ENCODE data around the gene CRYBB1.

Gene CRYBB1

GRCh38 chr22:26580240-26580962, 37.4 kb downstream of the CRYBB1 start:
- H3K27ac ChIP-seq (ENCODE audit: insufficient read depth in 1 of 2, low read depth in 1 of 2, low read length in 2 of 2, poor library complexity in 1 of 2, severe bottlenecking in 2 of 2): no peak overlapping the region
- H3K36me3 ChIP-seq (ENCODE audit: control insufficient read depth in 4 of 4, insufficient read depth in 4 of 4, low read length in 3 of 4): peaks cover 3 to 24% (median 5%) of the 10 kb centered on the region in 4 experiments
- no peaks in the 10 kb centered on the region for H3K27me3 ChIP-seq (replicated peaks in 2 of 5; ENCODE audit: control insufficient read depth in 4 of 5, insufficient read depth in 5 of 5, low read length in 4 of 5)
- no peak for DNase-seq
- ChIA-PET CTCF (no interaction called here), POLR2A (no interaction called here)
- WGBS (ENCODE audit: insufficient coverage): 93% methylated on average over 9 of the region's 13 CpGs
- H3K9me3 ChIP-seq (ENCODE audit: control extremely low read depth in 1 of 5, control insufficient read depth in 4 of 5, insufficient read depth in 2 of 5, low read depth in 1 of 5, low read length in 4 of 5): no peaks in the 10 kb centered on the region
- H3K4me1 ChIP-seq (ENCODE audit: control extremely low read depth in 1 of 4, control insufficient read depth in 4 of 4, insufficient read depth in 4 of 4, low read length in 3 of 4): peaks cover 16 to 56% (median 47%) of the 10 kb centered on the region in 4 experiments
- no peak overlapping the region for H3K4me3 ChIP-seq (ENCODE audit: control insufficient read depth in 1 of 7, extremely low read depth in 1 of 7, insufficient read depth in 4 of 7, low read depth in 2 of 7, low read length in 6 of 7)

GRCh38 chr22:26579331-26579886, 38.4 kb downstream of the CRYBB1 start:
- peak; percentile 68 to 93 (median 90) for DNase-seq

GRCh38 chr22:26577081-26577480, 40.7 kb downstream of the CRYBB1 start:
- ChIA-PET CTCF (interaction anchor here (1.0 to 1.4 kb wide), 5 partner anchors 12 to 74 kb away, joined by 3 to 4 read pairs (median 3); no protein-coding TSS in a partner anchor), POLR2A (interaction anchor here (0.6 kb wide), 1 partner anchor 73 kb away, joined by 3 read pairs; no protein-coding TSS in a partner anchor)
- Histone ChIP-seq H3K4me3 (ENCODE audit: control insufficient read depth in 1 of 7, extremely low read depth in 1 of 7, insufficient read depth in 4 of 7, low read depth in 2 of 7, low read length in 6 of 7) (no peak overlapping the region), H3K27me3 (replicated peaks in 2 of 5; ENCODE audit: control insufficient read depth in 4 of 5, insufficient read depth in 5 of 5, low read length in 4 of 5) (no peaks in the 10 kb centered on the region), H3K36me3 (ENCODE audit: control insufficient read depth in 4 of 4, insufficient read depth in 4 of 4, low read length in 3 of 4) (peaks cover 0 to 15% (median 3%) of the 10 kb centered on the region in 4 experiments), H3K9me3 (ENCODE audit: control extremely low read depth in 1 of 5, control insufficient read depth in 4 of 5, insufficient read depth in 2 of 5, low read depth in 1 of 5, low read length in 4 of 5) (no peaks in the 10 kb centered on the region), H3K27ac (ENCODE audit: insufficient read depth in 1 of 2, low read depth in 1 of 2, low read length in 2 of 2, poor library complexity in 1 of 2, severe bottlenecking in 2 of 2) (no peak overlapping the region), H3K4me1 (ENCODE audit: control extremely low read depth in 1 of 4, control insufficient read depth in 4 of 4, insufficient read depth in 4 of 4, low read length in 3 of 4) (peaks cover 32 to 76% (median 60%) of the 10 kb centered on the region in 4 experiments)
- no peak for DNase-seq
- 100% methylated on average over 1 of the region's 7 CpGs for WGBS (ENCODE audit: insufficient coverage)

More at GRCh38 chr22:26579331-26579886, 38.4 kb downstream of the CRYBB1 start:
- H3K9me3 ChIP-seq (ENCODE audit: control extremely low read depth in 1 of 5, control insufficient read depth in 4 of 5, insufficient read depth in 2 of 5, low read depth in 1 of 5, low read length in 4 of 5): no peaks in the 10 kb centered on the region
- ChIA-PET CTCF (interaction anchor here (0.7 kb wide), 2 partner anchors 52 to 77 kb away, joined by 3 read pairs; no protein-coding TSS in a partner anchor), POLR2A (no interaction called here)
- H3K27me3 ChIP-seq (replicated peaks in 2 of 5; ENCODE audit: control insufficient read depth in 4 of 5, insufficient read depth in 5 of 5, low read length in 4 of 5): no peaks in the 10 kb centered on the region
- WGBS (ENCODE audit: insufficient coverage): 2% methylated on average over 5 of the region's 10 CpGs
- H3K4me3 ChIP-seq (ENCODE audit: control insufficient read depth in 1 of 7, extremely low read depth in 1 of 7, insufficient read depth in 4 of 7, low read depth in 2 of 7, low read length in 6 of 7): peak overlapping the region in 6 of 7 experiments; percentile 32 to 49 (median 41)
- peak overlapping the region in 1 of 2 experiments; percentile 54 for H3K27ac ChIP-seq (ENCODE audit: insufficient read depth in 1 of 2, low read depth in 1 of 2, low read length in 2 of 2, poor library complexity in 1 of 2, severe bottlenecking in 2 of 2)
- peaks cover 3 to 20% (median 5%) of the 10 kb centered on the region in 4 experiments for H3K36me3 ChIP-seq (ENCODE audit: control insufficient read depth in 4 of 4, insufficient read depth in 4 of 4, low read length in 3 of 4)
- peaks cover 16 to 56% (median 43%) of the 10 kb centered on the region in 4 experiments for H3K4me1 ChIP-seq (ENCODE audit: control extremely low read depth in 1 of 4, control insufficient read depth in 4 of 4, insufficient read depth in 4 of 4, low read length in 3 of 4)

- ChIA-PET CTCF (interaction anchor here (0.6 to 1.5 kb wide), 4 partner anchors 9 to 193 kb away, joined by 3 to 4 read pairs (median 4); no protein-coding TSS in a partner anchor), POLR2A (no interaction called here)
- 25% methylated on average over 8 of the region's 8 CpGs for WGBS (ENCODE audit: insufficient coverage)
- Histone ChIP-seq H3K9me3 (ENCODE audit: control extremely low read depth in 1 of 5, control insufficient read depth in 4 of 5, insufficient read depth in 2 of 5, low read depth in 1 of 5, low read length in 4 of 5) (no peaks in the 10 kb centered on the region), H3K27ac (ENCODE audit: insufficient read depth in 1 of 2, low read depth in 1 of 2, low read length in 2 of 2, poor library complexity in 1 of 2, severe bottlenecking in 2 of 2) (no peak overlapping the region), H3K36me3 (ENCODE audit: control insufficient read depth in 4 of 4, insufficient read depth in 4 of 4, low read length in 3 of 4) (peaks cover 0 to 8% (median 0%) of the 10 kb centered on the region in 4 experiments), H3K4me3 (ENCODE audit: control insufficient read depth in 1 of 7, extremely low read depth in 1 of 7, insufficient read depth in 4 of 7, low read depth in 2 of 7, low read length in 6 of 7) (no peak overlapping the region), H3K27me3 (replicated peaks in 2 of 5; ENCODE audit: control insufficient read depth in 4 of 5, insufficient read depth in 5 of 5, low read length in 4 of 5) (no peaks in the 10 kb centered on the region), H3K4me1 (ENCODE audit: control extremely low read depth in 1 of 4, control insufficient read depth in 4 of 4, insufficient read depth in 4 of 4, low read length in 3 of 4) (peaks cover 32 to 81% (median 66%) of the 10 kb centered on the region in 4 experiments)
- DNase-seq: peak in 1 of 3 donors; percentile 38
Measured at GRCh38 chr22:26576026-26576680, 41.7 kb downstream of the CRYBB1 start.

- POLR2A ChIA-PET: no interaction called here
- WGBS (ENCODE audit: insufficient coverage): 63% methylated on average over 3 of the region's 7 CpGs
- no peaks in the 10 kb centered on the region for H3K9me3 ChIP-seq (ENCODE audit: control extremely low read depth in 1 of 5, control insufficient read depth in 4 of 5, insufficient read depth in 2 of 5, low read depth in 1 of 5, low read length in 4 of 5)
- H3K27ac ChIP-seq (ENCODE audit: insufficient read depth in 1 of 2, low read depth in 1 of 2, low read length in 2 of 2, poor library complexity in 1 of 2, severe bottlenecking in 2 of 2): peak overlapping the region in 1 of 2 experiments; percentile 73
- H3K27me3 ChIP-seq (replicated peaks in 2 of 5; ENCODE audit: control insufficient read depth in 4 of 5, insufficient read depth in 5 of 5, low read length in 4 of 5): no peaks in the 10 kb centered on the region
- DNase-seq: no peak
- CTCF ChIA-PET: interaction anchor here (1.4 kb wide), 2 partner anchors 23 to 61 kb away, joined by 3 read pairs; no protein-coding TSS in a partner anchor
- H3K36me3 ChIP-seq (ENCODE audit: control insufficient read depth in 4 of 4, insufficient read depth in 4 of 4, low read length in 3 of 4): peaks cover 0 to 5% (median 0%) of the 10 kb centered on the region in 4 experiments
- peaks cover 25 to 80% (median 63%) of the 10 kb centered on the region in 4 experiments for H3K4me1 ChIP-seq (ENCODE audit: control extremely low read depth in 1 of 4, control insufficient read depth in 4 of 4, insufficient read depth in 4 of 4, low read length in 3 of 4)
- H3K4me3 ChIP-seq (ENCODE audit: control insufficient read depth in 1 of 7, extremely low read depth in 1 of 7, insufficient read depth in 4 of 7, low read depth in 2 of 7, low read length in 6 of 7): peak overlapping the region in 2 of 7 experiments; percentile 11 to 38
Measured at GRCh38 chr22:26574001-26574723, 43.7 kb downstream of the CRYBB1 start.

GRCh38 chr22:26573026-26573662, 44.7 kb downstream of the CRYBB1 start:
- Histone ChIP-seq H3K36me3 (ENCODE audit: control insufficient read depth in 4 of 4, insufficient read depth in 4 of 4, low read length in 3 of 4) (peaks cover 0 to 3% (median 0%) of the 10 kb centered on the region in 4 experiments), H3K9me3 (ENCODE audit: control extremely low read depth in 1 of 5, control insufficient read depth in 4 of 5, insufficient read depth in 2 of 5, low read depth in 1 of 5, low read length in 4 of 5) (no peaks in the 10 kb centered on the region), H3K27ac (ENCODE audit: insufficient read depth in 1 of 2, low read depth in 1 of 2, low read length in 2 of 2, poor library complexity in 1 of 2, severe bottlenecking in 2 of 2) (peak overlapping the region in 1 of 2 experiments; percentile 73), H3K27me3 (replicated peaks in 2 of 5; ENCODE audit: control insufficient read depth in 4 of 5, insufficient read depth in 5 of 5, low read length in 4 of 5) (no peaks in the 10 kb centered on the region), H3K4me3 (ENCODE audit: control insufficient read depth in 1 of 7, extremely low read depth in 1 of 7, insufficient read depth in 4 of 7, low read depth in 2 of 7, low read length in 6 of 7) (peak overlapping the region in 3 of 7 experiments; percentile 14 to 38 (median 28)), H3K4me1 (ENCODE audit: control extremely low read depth in 1 of 4, control insufficient read depth in 4 of 4, insufficient read depth in 4 of 4, low read length in 3 of 4) (peaks cover 25 to 77% (median 59%) of the 10 kb centered on the region in 4 experiments)
- WGBS (ENCODE audit: insufficient coverage): 2% methylated on average over 9 of the region's 10 CpGs
- DNase-seq: peak; percentile 79 to 96 (median 92)
- ChIA-PET CTCF (interaction anchor here (0.6 to 2.3 kb wide), 8 partner anchors 8 to 72 kb away, joined by 3 to 8 read pairs (median 3); no protein-coding TSS in a partner anchor), POLR2A (interaction anchor here (0.7 to 1.5 kb wide), 3 partner anchors 27 to 90 kb away, joined by 3 read pairs; partner anchors contain the start of genes HPS4 and SRRD)
